SK-MEL-5 (cell line): ENCODE measurements around the gene SYNE1. TPM values are rescaled to one million over a fixed set of nuclear protein-coding genes. Genes with fewer than 3 reads are reported as not detected.

Experiments used
- DNase-seq: peaks from one replicate; pipeline ENCODE4 v3.0.0-alpha.2; 2016; ENCODE audit warnings: low read depth, low spot score
- in situ Hi-C: cut with HindIII; loops from 2 replicates; pipeline ENCODE4 v1.10.0; 2016; ENCODE audit warnings: low sequenced_read_pairs, high pct_unique_total_duplicates, low pct_unique_long_range_greater_than_20kb
- total RNA-seq: library from RNA; depleted of rRNA; stranded (reverse); fragments of >200 nt; shearing (Covaris generic); gene quantifications from 2 replicates; pipeline ENCODE4 v1.2.3, GENCODE V29; 2014

Gene SYNE1
- total RNA-seq, 1 experiment from 2014 or later: 25.5 TPM

GRCh38 chr6:152420696-152421095 lies 216.5 kb downstream of the SYNE1 start:
- DNase-seq: no peak
- in situ Hi-C loops: no loop called here

- no peak for DNase-seq
- in situ Hi-C loops: no loop called here
Measured at GRCh38 chr6:152418551-152418950, 218.6 kb downstream of the SYNE1 start.

- in situ Hi-C loops: no loop called here
- no peak for DNase-seq
Measured at GRCh38 chr6:152416652-152417051, 220.5 kb downstream of the SYNE1 start.

GRCh38 chr6:152404936-152405595 lies 232.1 kb downstream of the SYNE1 start:
- in situ Hi-C loops: no loop called here
- DNase-seq: no peak

DNA sequence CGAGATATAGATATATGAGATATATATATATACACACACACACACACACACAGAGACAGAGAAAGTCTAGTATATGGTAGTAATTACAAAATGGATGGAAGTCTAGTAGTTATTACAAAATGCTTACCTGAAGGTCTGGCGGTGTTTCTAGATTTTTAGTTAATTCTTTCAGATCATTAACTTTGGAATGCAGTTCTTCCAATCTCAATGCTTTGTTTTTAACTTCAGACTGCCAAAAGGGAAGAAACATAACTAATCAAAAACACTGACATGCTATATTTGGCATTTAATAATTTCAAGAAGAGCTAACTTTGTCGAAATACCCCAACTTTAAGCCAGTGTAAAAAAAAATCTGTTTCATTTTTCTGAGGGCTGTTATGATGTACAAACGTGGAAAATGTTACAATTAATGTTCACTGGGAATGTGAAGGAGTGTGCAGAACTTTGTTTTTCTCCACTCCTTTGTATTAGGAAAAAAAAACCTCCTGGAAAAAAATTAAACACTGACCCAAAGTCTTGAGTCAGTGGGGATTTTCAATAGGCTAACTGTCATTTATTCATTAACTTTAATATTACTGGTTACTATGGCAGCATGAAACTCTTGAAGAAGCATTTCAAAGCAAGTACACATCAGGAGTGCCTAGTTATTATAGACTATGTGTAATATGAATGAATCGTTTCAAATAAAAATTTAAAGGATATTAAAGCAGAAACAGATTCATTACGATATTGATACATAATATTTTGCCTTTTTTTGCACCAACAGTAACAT lies 232.9 kb downstream of the SYNE1 start:
- in situ Hi-C loops: no loop called here
- no peak for DNase-seq

DNA sequence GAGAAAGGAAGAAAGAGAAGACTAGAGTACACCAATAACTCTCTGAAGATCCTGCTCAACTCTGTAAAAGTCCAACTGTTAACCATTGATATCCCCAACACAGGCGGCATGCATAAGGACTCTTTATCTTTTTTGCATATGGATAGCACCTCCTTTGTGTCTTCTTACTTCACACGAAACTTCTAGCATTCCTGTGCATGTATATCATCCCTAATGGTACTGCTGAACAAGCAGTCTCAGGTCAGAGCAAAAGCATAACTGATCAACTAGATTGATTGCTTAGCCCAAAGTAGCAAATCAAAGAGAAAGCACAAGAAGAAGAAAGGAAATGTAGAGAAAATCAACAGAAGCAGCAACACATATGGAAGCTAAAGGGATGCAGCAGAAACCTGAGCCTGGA lies 234.4 kb downstream of the SYNE1 start:
- in situ Hi-C loops: no loop called here
- DNase-seq: no peak

DNA sequence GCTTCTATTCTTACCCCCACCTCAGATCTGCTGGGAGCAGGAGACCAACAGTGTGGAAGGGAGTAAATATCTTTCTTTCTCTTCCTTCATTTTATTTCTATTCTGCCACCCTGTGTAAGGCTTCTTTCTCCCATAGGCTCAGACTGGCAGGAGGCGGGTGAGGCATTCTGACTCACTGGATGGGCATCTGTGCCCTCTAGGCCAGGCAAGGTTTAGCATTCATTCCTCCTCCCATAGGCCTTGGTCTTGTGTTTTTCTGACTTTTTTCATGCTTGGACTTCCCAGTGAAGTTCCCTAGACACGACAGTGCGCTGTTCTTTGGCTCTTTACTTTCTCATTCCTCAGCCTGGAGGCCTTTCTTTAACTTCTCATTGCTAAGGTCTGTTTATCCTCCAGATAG lies 235.2 kb downstream of the SYNE1 start:
- in situ Hi-C loops: no loop called here
- peak; percentile 51 for DNase-seq

DNA sequence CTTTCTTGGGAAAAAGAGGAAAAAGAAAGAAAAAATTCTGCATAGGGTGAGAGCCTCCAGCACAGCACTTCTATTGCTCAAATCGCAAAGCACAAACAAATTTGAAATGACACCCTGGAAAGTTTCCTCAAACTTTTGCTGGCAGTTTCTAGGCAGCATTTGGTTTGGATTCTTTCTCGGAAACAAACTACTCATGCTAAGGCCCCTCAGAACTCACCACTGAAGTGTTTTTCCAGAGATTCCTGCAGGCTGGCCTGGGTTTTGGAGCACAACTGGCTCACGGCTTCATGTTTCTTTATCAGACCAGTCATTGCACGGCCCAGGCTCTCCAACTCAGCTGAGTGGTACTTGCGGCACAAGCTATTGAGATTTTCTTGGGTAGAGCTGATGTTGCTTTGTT lies 237.8 kb downstream of the SYNE1 start:
- DNase-seq: no peak
- in situ Hi-C loops: no loop called here

GRCh38 chr6:152398993-152399392 lies 238.2 kb downstream of the SYNE1 start:
- in situ Hi-C loops: no loop called here
- no peak for DNase-seq

- DNase-seq: no peak
- in situ Hi-C loops: no loop called here
Measured at GRCh38 chr6:152398316-152398715, 238.8 kb downstream of the SYNE1 start.

DNA sequence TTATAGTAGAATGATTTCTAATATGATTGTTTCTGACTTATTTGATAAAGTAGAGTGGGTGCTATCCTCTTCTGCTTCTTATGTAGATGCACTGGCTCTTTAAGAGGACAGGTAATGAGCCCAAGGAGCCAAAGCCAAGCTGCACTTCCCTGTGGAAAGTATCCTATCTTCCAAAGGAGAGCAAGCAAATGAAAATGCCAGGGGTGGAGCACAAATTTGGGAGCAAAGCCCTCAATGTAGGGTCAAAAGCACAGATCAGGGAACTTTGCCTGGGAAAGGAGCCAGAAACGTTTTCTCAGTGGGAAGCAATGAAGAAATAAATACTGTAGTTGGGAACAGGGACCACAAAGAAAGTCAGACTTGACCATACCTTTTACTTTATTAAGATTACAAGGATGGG lies 242.9 kb downstream of the SYNE1 start:
- no peak for DNase-seq
- in situ Hi-C loops: no loop called here

GRCh38 chr6:152391179-152391880 lies 245.8 kb downstream of the SYNE1 start:
- in situ Hi-C loops: no loop called here
- no peak for DNase-seq

GRCh38 chr6:152387091-152387490 lies 250.1 kb downstream of the SYNE1 start:
- no peak for DNase-seq
- in situ Hi-C loops: no loop called here

- in situ Hi-C loops: no loop called here
- no peak for DNase-seq
Measured at GRCh38 chr6:152386131-152386530, 251.0 kb downstream of the SYNE1 start.

DNA sequence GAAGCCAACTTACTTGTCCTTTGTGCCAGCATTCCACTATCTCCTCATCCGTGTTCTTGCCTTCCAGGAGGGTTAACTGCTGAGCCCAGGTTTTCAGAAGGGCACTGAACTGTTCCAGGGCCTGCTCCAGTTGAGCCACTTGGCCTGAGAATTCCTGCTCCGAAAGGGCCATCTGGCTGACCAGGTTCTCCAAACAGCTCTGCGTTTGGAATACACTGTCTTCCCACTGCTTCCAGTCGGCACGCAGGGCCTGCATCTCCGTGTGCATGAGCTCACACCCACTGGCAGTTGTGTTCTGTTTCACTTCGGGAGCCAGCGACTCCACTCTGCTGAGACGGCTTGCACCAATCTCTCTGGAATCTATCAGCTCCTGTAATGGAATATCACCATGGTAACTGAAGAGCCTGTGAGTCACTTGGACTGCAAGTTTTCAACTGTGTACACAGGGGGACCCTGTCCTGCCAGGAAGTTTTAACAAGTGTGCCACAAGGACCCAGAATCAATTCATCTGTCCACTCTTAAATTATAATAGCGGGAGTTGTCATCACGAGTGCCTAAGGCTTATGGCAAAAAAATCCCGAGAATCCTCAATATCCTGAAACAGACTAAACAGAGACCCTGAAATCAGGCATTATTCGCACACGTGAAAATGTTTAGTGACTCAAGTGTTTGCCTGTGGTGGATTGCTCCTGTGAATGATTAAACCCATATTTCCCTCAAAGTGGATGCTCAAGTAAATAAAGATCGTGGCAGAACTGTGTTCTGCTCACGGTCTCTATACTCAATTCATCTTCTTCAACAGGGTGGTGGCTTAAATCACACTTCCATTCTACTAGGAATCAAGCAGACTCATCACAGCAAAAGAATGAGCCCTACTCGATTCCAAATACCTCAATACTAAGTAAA lies 255.9 kb downstream of the SYNE1 start:
- peak; percentile 79 for DNase-seq
- in situ Hi-C loops: no loop called here

DNA sequence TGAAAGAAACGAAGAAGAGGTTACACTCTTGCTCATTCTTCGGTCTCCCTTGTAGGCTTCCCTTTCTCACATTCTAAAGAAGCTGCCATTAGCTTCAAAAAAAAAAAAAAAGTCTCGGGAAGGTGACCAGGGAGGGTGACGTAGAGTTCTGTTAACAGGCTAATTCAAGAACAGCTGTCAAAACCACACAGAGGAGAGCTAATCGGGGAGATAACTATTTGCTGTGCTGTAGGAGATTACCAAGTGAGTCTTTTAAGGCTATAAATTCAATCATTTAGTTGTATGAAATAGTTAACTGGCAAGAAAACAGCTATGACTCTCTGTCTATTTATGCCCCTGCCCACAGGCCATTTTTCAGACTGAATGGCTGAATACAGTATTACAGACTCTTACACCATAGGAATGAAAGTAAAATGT lies 256.8 kb downstream of the SYNE1 start:
- peak; percentile 76 for DNase-seq
- in situ Hi-C loops: no loop called here

DNA sequence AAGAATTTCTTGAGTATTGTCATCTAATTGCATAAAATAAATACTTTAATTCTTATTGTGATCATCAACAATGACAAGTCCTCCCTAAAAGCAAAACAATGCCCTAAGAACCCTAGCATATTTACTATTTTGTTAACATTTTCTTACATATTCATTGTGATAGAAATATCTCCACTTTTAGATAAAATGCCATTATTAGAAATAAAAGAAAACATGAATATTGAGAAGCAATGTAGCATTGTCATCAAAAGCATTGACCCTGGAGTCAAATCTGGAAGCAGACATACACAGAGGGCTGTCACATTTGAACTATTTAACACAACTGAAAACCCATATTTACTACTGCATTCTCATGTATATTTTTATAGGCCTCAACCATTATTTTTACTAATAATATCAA lies 257.7 kb downstream of the SYNE1 start:
- no peak for DNase-seq
- in situ Hi-C loops: no loop called here

- in situ Hi-C loops: no loop called here
- peak; percentile 79 for DNase-seq
Measured at GRCh38 chr6:152378169-152378568, 259.0 kb downstream of the SYNE1 start.
